Ramos (cell line): Measurements from ENCODE around the gene LRRC17.

ENCODE experiments used
- in situ Hi-C: fragments of 300-500 bp; cut with MboI; formaldehyde crosslinking; loops from one replicate; pipeline ENCODE4 v1.14.3; 2022; ENCODE audit warnings: low sequenced_read_pairs; ENCODE audit not compliant: unreplicated experiment

The LRRC17 gene

GRCh38 chr7:102912742-102913141 is at the start of gene LRRC17:
Gene LRRC17 (plus strand): TSS chr7:102913000. CDS start chr7:102933914, 20,914 bp downstream.
- in situ Hi-C loops = no loop called here

- in situ Hi-C loops = no loop called here
Measured at GRCh38 chr7:102864958-102865357, 47.8 kb upstream of the LRRC17 start.

- in situ Hi-C loops = no loop called here
Measured at GRCh38 chr7:102866535-102867215, 46.1 kb upstream of the LRRC17 start.

- in situ Hi-C loops = no loop called here
Measured at GRCh38 chr7:102869195-102869594, 43.6 kb upstream of the LRRC17 start.

GRCh38 chr7:102872460-102872859 is 40.3 kb upstream of the LRRC17 start:
- in situ Hi-C loops = no loop called here

- in situ Hi-C loops = no loop called here
Measured at GRCh38 chr7:102873470-102874165, 39.2 kb upstream of the LRRC17 start.

GRCh38 chr7:102874166-102874829 is 38.5 kb upstream of the LRRC17 start:
- in situ Hi-C loops = no loop called here

GRCh38 chr7:102874966-102875365 is 37.8 kb upstream of the LRRC17 start:
- in situ Hi-C loops = no loop called here

GRCh38 chr7:102875700-102876295 is 37.0 kb upstream of the LRRC17 start:
- in situ Hi-C loops = no loop called here

GRCh38 chr7:102883098-102883860 is 29.5 kb upstream of the LRRC17 start:
- in situ Hi-C loops = no loop called here

- in situ Hi-C loops = no loop called here
Measured at GRCh38 chr7:102888561-102889233, 24.1 kb upstream of the LRRC17 start.

- in situ Hi-C loops = no loop called here
Measured at GRCh38 chr7:102889851-102890250, 22.9 kb upstream of the LRRC17 start.

GRCh38 chr7:102890292-102890970 is 22.4 kb upstream of the LRRC17 start:
- in situ Hi-C loops = no loop called here

- in situ Hi-C loops = no loop called here
Measured at GRCh38 chr7:102890971-102891692, 21.7 kb upstream of the LRRC17 start.

GRCh38 chr7:102891693-102892261 is 21.0 kb upstream of the LRRC17 start:
- in situ Hi-C loops = no loop called here

- in situ Hi-C loops = no loop called here
Measured at GRCh38 chr7:102892631-102893278, 20.0 kb upstream of the LRRC17 start.

GRCh38 chr7:102895602-102896001 is 17.2 kb upstream of the LRRC17 start:
- in situ Hi-C loops = no loop called here

GRCh38 chr7:102896585-102896984 is 16.2 kb upstream of the LRRC17 start:
- in situ Hi-C loops = no loop called here
